Measurements from ENCODE around the gene PIWIL4. TPM values are rescaled to one million over a fixed set of nuclear protein-coding genes. Genes with fewer than 3 reads are reported as not detected.

PIWIL4 gene
- total and polyA plus RNA-seq, 2 of the 8 experiments (the other 6 are each of a cell fraction or from before 2014, with no cell fraction given), result 0.51 to 0.52 TPM

DNA sequence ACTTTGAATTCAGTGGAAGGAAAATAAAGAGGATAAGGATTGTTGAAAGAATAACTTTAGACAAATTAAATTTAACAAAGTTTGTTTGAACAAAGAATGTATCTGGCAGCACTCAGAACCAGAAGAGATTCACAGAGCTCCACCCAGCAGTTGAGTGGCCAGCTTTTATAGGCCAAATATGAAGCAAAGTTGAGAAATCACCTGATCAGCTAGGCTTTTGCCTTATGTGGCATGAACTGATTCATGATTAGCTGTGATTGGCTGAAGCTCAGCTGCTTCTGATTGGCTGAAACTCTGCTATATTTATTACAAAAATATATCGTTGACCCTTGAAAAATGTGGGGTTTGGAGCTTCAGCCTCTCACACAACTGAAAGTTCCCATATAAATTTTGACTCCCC lies 62.6 kb downstream of the PIWIL4 start:
- ChIA-PET CTCF (ENCODE audit: partially characterized antibody) (interaction anchor here (1.0 to 1.6 kb wide), 3 partner anchors 11 to 112 kb away, joined by 3 to 4 read pairs (median 4); no protein-coding TSS in a partner anchor), POLR2A (ENCODE audit: partially characterized antibody) (interaction anchor here (0.6 to 1.7 kb wide), 3 partner anchors 11 to 27 kb away, joined by 3 to 7 read pairs (median 3); no protein-coding TSS in a partner anchor)
- Histone ChIP-seq H3K14ac (ENCODE audit: insufficient read length) (no peak overlapping the region), H3K23ac (ENCODE audit: insufficient read length) (no peak overlapping the region), H2BK12ac (ENCODE audit: low read depth, low read length) (no peak overlapping the region), H3K9me3 (ENCODE audit: insufficient read depth in 2 of 2, low read depth in 1 of 2, low read length in 1 of 2) (peaks cover 18 to 20% of the 10 kb centered on the region in 2 experiments), H2AK5ac (ENCODE audit: low read depth, low read length) (no peak overlapping the region), H2AFZ (ENCODE audit: low read length) (no peak overlapping the region), H3K4ac (replicated peaks; ENCODE audit: insufficient read length, low read depth, low read length) (no peak overlapping the region), H2BK20ac (ENCODE audit: low read length) (no peak overlapping the region), H3K23me2 (ENCODE audit: low read depth, low read length) (no peaks in the 10 kb centered on the region), H2BK120ac (replicated peaks; ENCODE audit: low read depth, low read length) (no peak overlapping the region), H4K20me1 (replicated peaks in 1 of 2; ENCODE audit: control insufficient read depth in 1 of 2, insufficient read depth in 2 of 2, low read length in 2 of 2) (no peaks in the 10 kb centered on the region), H3K27ac (ENCODE audit: low read depth, low read length) (no peak overlapping the region), H4K8ac (ENCODE audit: extremely low read depth, insufficient read depth, low read length) (no peak overlapping the region), H3K79me2 (ENCODE audit: control insufficient read depth in 1 of 2, insufficient read depth in 2 of 2, low read length in 2 of 2) (no peaks in the 10 kb centered on the region), H4K5ac (ENCODE audit: insufficient read length, low read depth, low read length) (no peak overlapping the region), H3K4me1 (replicated peaks in 1 of 4; ENCODE audit: control insufficient read depth in 3 of 4, insufficient read depth in 4 of 4, low read length in 3 of 4) (no peaks in the 10 kb centered on the region), H3K56ac (replicated peaks; ENCODE audit: insufficient read length, low read depth, low read length) (no peak overlapping the region), H3K36me3 (ENCODE audit: control insufficient read depth in 2 of 4, insufficient read depth in 4 of 4, low read length in 3 of 4) (peaks cover 0 to 2% (median 0%) of the 10 kb centered on the region in 4 experiments; a peak in 2 of 8 replicates), H3K4me2 (ENCODE audit: insufficient read depth in 1 of 2, low read depth in 2 of 2, low read length in 2 of 2) (no peak overlapping the region), H3K4me3 (ENCODE audit: extremely low read depth in 1 of 4, insufficient read depth in 2 of 4, low read depth in 3 of 4, low read length in 4 of 4) (no peak overlapping the region), H3K9ac (replicated peaks in 1 of 4; ENCODE audit: extremely low read depth in 1 of 4, low read depth in 3 of 4, low read length in 3 of 4) (no peak overlapping the region), H3K79me1 (ENCODE audit: low read depth, low read length) (no peaks in the 10 kb centered on the region), H4K91ac (replicated peaks; ENCODE audit: insufficient read length, low read length) (no peak overlapping the region), H2BK5ac (ENCODE audit: low read depth, low read length) (no peak overlapping the region), H2BK15ac (ENCODE audit: low read length) (no peak overlapping the region), H3K18ac (ENCODE audit: extremely low read depth, low read length) (no peak overlapping the region), H3K27me3 (replicated peaks in 1 of 4; ENCODE audit: control insufficient read depth in 3 of 4, extremely low read depth in 1 of 4, insufficient read depth in 3 of 4, low read length in 3 of 4) (no peaks in the 10 kb centered on the region)
- 96% methylated on average over 1 of the region's 1 CpG; no CpG with 5 or more reads in 1 of the 2 experiments for WGBS, 2 experiments (ENCODE audit: extremely low coverage in 1 of 2, insufficient coverage in 1 of 2, insufficient read length in 1 of 2, insufficient replicate concordance in 2 of 2, low coverage in 1 of 2, low lambda C conversion rate in 2 of 2, missing lambda C conversion rate in 1 of 2)
- DNase-seq (ENCODE audit: low read depth in 1 of 2, low spot score in 2 of 2) (no peak), FAIRE-seq (no peak)
- TF ChIP-seq BACH1 (IDR thresholded peaks at IDR 0.05; ENCODE audit: low read length) (no peak), JUND (IDR thresholded peaks at IDR 0.05; ENCODE audit: low read length) (no peak), CHD1 (IDR thresholded peaks at IDR 0.05; ENCODE audit: low read depth, low read length) (no peak)
